Smooth muscle cell of the brain vasculature (primary cell): ENCODE results near the gene SOX10.
"Not testable (repeated sequence)": the region's sequence is repeated elsewhere in the genome, so short reads cannot be mapped to it uniquely, and the experiment has no call there.

Experiments used
- DNase-seq: peaks from one replicate; pipeline ENCODE4 v3.0.0-alpha.2; 2012; ENCODE audit warnings: low read depth, low spot score

SOX10 gene

GRCh38 chr22:37986371-37986770, 2.0 kb upstream of the SOX10 start:
- no peak for DNase-seq

GRCh38 chr22:37985751-37986281, 1.5 kb upstream of the SOX10 start:
- DNase-seq = no peak

DNA sequence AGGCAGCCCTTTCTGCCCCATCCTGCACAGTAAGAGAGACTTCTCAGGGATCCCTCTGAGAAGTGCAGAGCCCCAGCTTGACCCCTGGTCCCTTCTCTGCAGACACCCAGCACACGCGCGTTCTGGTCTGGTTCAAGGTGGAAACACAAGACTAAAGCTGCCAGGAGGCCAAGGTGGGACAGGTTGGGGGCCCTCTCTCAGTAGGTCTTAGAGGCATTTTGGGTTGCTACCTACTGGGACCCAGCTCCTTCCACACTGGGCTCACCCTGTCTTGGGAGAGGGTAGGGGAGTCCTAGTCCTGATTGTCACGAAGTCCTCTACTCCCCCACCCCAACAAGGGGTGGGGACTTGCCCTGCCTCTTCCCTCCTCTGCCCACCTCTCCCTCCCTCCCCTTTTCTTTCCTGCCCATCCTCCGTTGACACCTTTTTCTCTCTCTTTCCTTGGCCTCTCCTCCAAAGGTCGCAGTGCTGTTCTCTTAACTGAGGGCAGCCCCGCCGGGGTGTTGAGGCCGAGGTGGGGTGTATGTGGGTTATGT, 763 bp upstream of the SOX10 start:
- no peak for DNase-seq

DNA sequence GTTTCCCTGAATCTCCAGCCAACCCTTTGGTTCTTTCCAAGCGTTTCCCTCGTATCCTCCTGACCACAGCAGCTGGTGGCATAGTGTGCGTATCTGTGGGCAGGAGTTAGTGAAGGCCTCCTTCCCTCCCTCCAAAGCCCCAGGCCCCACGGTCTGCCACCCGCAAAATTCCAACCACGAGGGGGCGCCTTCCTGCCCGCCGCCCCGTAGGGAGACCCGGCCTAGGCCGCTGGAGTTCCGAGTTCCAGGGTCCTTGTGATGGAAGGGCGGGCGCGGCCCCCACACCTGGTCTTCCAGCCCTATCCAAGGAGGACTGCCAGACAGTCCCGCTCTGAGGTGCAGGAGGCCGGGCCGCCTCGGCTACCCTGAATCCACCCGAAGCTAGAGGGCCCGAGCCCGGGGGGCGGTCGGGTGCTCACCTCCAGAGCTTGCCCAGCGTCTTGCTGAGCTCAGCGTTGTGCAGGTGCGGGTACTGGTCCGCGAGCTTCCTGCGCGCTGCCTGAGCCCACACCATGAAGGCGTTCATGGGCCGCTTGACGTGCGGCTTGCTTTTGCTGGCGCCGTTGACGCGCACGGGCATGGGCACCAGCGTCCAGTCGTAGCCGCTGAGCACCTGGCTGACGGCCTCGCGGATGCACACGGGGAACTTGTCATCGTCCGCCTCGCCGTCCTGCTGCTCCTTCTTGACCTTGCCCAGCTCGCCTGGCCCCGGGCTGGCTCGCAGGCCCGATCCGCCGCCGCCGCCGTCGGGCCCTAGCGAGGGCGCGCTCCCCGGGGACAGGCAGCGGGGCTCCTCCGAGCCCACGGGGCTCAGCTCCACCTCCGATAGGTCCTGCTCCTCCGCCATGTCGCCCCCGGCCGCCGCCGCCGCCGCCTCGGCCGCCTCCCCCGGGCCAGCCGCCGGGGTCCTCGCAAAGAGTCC, 1.2 kb downstream of the SOX10 start:
- no peak for DNase-seq

DNA sequence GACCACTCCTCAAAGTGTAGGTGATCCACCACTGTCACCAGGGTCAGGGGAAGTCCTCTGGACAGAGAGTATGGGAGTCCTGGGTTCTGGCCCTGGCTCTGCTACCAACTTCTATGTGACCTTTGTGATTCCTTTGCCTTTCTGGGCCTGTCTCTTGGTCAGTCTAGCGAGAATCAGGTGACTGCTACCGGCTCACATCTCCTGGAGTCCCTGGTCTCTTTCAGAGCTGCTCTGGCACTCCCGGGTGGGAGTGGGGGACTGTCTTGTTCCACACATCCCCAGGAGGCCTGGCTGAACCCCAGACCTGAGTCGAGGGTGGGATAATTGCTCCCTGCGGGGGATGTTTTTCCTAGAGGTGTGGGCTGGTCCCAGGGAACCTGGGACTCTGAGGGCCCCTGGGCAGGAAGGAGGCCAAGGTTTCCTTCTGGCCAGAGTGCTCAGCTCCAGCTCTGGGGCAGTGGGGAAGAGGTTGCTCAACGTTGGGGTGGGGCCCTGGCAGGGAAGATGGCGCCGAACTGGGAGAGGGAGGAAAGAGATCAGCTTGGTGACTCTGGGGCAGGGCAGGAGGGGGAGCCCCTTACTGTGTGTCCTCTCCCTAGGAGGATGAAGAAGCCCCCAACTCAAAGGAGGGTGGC, 2.1 kb downstream of the SOX10 start:
- no peak for DNase-seq

DNA sequence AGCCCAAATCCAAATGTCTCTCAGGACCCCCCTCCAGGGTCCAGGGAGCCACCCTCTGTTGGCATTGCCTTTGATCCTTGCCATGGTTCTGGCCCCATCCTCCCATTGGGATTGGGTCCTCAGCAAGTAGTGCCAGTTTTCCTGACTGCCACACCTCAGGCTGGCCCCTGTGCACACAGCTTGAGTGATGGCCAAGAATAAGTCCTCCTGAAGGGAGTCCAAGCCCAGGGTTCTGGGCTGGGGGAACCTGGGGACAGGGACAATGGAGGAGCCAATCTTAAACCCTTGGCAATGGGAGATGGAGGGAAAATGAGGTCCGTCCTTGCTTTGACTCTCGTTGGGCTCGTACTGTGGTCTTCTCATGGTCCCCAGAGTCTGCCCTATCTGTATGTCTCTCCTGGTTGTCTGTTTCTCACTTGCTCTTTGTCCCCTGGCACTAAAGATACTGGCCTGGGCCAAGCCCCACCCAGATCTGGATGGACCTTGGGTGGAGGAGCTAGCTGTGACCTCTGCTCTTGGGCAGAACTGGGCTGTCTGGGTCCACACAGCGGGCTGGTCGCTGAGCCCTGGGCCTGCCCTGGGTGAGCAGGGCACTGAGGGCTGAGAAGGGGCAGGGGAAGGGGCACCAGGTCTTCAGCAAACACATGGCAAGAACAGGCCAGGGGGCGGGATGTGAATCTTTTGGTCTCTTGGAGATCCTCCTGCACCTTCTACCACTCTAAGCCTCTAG, 2.9 kb downstream of the SOX10 start:
- DNase-seq = no peak

DNA sequence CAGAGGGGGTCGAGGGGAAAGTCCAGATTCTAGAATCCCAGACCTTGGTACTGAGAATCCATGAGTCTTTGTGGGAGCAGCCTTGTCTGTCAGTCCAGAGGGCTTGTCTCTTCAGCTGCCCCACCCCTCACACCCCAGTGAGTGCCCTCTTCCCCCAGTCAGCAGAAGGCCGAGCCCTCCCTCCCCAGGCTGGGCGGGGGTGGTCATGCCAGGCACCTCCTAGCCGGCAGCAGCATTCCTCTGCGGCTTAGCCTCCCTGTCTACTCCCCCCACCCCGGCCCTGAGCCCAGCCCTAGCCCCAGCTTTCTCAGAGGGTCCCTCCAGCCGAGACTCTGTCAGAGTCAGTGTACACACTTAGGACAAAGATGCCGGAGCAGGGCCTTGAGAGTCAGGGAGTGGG, 4.6 kb downstream of the SOX10 start:
- DNase-seq = no peak

- DNase-seq = no peak
Measured at GRCh38 chr22:37976547-37976946, 7.8 kb downstream of the SOX10 start.

- DNase-seq = not testable (repeated sequence)
Measured at GRCh38 chr22:37976022-37976421, 8.3 kb downstream of the SOX10 start.

DNA sequence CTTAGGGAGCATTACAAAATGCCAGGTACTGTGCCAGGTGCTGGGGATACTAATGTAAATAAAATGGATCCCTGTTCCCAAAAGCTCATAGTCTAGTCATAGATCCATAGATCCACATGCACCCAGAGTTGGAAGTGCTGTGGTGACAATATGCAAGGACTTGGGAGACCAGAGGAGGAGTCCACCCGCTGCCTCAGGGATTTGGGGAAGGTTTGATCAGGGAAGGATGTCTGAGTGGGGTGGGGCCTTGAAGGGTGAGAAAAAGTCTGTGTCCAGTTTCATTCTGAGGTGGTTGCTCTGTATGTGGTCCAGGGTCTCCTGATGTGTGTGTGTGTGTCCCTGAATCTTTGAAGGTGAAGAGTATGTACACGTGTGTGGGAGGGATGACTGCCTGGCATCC, 9.2 kb downstream of the SOX10 start:
- no peak for DNase-seq

DNA sequence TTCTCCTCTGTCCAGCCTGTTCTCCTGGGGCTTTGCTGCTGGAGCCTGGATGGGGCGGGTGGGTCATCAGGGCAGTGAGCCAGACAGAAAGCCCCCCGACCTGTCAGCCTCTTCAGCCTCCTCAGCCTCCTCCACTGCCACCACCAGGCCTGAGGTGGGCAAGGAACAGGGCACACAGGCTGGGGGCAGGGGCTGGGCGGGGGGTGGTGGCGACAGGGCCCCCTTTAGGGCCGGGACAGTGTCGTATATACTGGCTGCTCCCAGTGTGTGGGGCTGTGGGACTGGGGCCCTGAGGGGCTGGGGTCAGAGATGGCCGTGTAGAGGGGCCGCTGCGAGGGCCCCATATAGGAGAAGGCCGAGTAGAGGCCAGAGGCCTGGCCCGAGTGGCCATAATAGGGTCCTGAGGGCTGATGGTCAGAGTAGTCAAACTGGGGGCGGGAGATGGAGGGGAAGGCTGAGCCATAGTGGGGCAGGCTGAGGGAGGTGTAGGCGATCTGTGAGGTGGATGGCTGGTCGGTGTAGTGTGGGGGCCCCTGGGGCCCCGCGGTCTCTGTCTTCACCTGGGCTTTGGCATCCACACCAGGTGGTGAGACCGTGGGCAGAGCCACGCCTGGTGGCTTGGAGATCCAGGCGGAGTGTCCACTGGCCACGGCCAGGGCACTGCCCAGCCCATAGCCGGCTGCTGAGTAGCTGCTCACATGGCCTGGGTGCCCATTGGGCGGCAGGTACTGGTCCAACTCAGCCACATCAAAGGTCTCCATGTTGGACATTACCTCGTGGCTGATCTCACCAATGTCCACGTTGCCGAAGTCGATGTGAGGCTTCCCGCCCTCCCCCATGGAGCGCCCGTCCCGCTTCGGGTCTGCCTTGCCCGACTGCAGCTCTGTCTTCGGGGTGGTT, 10.8 kb downstream of the SOX10 start:
- DNase-seq = no peak

DNA sequence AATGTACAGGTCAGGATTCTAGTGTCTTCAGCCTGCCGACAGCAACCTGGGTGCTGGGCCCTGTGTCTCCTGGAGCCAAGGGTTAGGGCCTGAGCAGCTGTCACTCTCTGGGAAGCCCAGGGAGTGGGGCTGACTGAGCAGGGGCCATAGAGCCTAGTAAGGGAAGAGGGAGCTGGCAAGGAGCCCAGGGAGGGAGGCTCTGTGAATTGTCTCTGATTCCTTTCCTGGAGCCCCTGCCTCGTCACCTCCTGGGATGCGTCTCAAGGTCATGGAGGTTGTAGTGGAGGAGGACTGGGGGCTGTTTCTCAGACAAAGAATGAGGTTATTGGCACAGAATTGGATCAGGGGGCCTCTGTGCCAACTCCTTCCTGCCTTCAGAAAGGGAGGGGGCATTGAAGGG, 11.8 kb downstream of the SOX10 start:
- DNase-seq = no peak

DNA sequence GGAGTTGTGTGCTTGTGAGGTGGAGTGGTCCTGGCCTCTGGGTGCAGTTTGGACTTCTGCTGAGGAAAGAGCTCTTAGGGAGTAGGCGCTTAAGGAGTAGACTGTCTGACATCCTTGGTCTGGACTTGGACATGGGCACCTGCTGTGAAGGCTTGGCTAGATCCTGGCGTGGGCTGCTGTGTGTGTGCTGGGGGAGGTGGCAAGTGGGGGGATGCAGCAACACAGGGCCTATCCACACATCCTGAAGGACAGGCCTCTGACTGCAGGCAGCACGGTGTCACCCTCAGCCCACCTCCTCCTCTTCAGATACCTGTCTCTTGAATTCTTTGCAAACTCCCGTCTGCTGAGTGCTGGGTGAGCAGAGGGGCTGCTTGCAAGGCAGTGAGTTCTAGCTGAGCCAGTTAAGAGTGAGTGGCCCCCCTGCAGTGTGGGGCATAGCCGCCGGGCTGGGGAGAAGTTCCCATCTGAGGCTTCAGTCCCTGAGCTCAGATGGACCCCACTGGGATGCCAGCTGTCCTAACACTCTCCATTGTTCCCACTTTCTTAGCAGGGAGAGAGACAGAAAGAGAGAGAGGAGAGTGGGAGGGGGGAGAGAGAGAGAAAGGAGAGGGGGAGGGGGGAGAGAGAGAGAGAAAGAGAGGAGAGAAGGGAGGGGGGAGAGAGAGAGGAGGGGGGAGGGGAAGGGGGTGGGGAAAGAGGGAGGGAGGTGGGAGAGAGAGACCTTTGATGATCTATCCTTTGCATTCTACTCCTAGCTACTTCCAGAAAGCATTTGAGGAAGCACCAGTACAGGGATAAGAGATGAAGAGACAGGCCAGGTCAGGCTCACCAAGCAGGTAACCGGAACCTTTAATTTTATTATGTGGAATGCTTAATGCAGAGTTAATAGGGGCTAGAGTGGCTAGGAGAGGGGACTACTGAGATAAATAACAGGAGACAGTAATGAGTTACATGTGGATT, 12.6 kb downstream of the SOX10 start:
- no peak for DNase-seq

- no peak for DNase-seq
Measured at GRCh38 chr22:37970864-37971263, 13.5 kb downstream of the SOX10 start.

GRCh38 chr22:37968452-37969251, 15.7 kb downstream of the SOX10 start:
- DNase-seq = no peak

DNA sequence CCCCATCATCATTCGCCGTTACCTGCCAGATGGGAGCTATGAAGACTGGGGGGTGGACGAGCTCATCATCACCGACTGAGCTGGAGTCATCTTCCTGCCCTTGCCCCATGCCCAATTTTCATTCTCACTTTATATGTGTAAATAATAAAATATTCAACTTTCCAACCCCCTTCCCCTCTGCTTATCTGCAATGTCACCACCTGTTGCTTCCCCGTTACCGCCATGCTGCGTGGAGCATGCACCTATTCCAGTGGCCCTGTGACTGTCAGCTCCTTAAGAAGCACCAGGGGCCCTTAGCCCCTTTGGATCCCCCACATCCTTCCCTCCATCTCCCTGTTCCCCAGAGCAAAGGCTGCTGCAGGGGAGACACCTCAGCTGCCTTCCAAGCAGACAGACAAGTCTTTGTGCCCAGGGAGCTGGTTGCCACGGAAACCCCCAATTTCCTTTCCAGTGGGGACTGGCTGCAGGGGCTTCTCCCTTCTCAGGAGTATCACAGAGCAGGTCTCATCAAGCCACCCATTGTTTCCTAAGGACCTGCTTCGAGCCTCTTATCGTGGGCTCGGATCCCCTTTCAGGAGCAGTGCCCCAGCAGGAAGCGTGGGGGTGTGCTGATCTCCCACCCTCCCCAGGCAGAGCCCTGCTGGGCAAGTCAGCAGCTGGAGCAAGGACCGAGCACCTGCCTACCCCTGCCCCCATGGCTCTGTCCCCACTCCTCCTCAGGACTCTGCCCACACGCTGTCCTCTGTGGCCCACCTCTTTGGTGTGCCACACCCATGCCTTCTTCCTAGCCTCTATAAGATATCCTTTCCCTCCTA, 16.5 kb downstream of the SOX10 start:
- DNase-seq = no peak

DNA sequence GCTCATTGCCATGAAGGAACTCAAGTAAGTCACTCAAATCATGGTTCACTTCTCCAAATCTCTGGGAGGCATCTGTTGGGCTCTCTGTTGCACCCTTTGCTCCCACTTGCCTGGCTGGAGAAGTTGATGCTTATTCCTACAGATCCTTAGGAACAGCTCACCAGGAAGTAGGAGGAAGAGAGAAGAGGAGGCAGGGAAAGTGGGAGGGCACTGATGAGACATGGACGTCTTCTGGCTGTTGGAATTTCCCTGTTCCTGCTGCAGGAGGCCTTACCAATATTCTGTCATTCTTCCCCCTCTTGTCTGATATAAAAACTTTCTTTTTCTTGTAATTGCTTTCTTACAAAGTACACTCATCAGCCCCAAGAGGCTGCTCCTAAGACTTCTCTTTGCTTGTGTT, 17.2 kb downstream of the SOX10 start:
- no peak for DNase-seq
